Stimulated activated CD4-positive, alpha-beta T cell treated with anti-CD3 and anti-CD28 coated beads, Interleukin-12 subunit alpha, Interleukin-12 subunit beta, amount 100 ng/mL, for 24 hours (primary cell): ENCODE results near the gene BCAP31.
"Not testable (repeated sequence)": the region's sequence is repeated elsewhere in the genome, so short reads cannot be mapped to it uniquely, and the experiment has no call there.

Experiments
- DNase-seq, 2 experiments: peaks; one replicate each; pipeline ENCODE4 v3.0.0-alpha.2; 2020; ENCODE audit warnings: low read depth in 2 of 2

The BCAP31 gene

GRCh38 chrX:153709726-153710674 is 14.2 kb downstream of the BCAP31 start:
- no peak for DNase-seq

GRCh38 chrX:153708415-153708814 is 15.8 kb downstream of the BCAP31 start:
- DNase-seq = peak in 1 of 2 experiments; percentile 32

- DNase-seq = no peak
Observed at GRCh38 chrX:153707406-153707805, 16.8 kb downstream of the BCAP31 start.

GRCh38 chrX:153706799-153707198 is 17.4 kb downstream of the BCAP31 start:
- no peak for DNase-seq

- not testable (repeated sequence) for DNase-seq
Observed at GRCh38 chrX:153705403-153706060, 18.7 kb downstream of the BCAP31 start.

GRCh38 chrX:153704631-153705402 is 19.4 kb downstream of the BCAP31 start:
- not testable (repeated sequence) for DNase-seq

- DNase-seq = no peak
Observed at GRCh38 chrX:153704021-153704526, 20.1 kb downstream of the BCAP31 start.

- no peak for DNase-seq
Observed at GRCh38 chrX:153703036-153703370, 21.2 kb downstream of the BCAP31 start.

- no peak for DNase-seq
Observed at GRCh38 chrX:153702336-153703035, 21.7 kb downstream of the BCAP31 start.

GRCh38 chrX:153701706-153702105 is 22.5 kb downstream of the BCAP31 start:
- DNase-seq = no peak

- DNase-seq = no peak
Observed at GRCh38 chrX:153700967-153701366, 23.2 kb downstream of the BCAP31 start.

GRCh38 chrX:153700376-153700945 is 23.7 kb downstream of the BCAP31 start:
- DNase-seq = no peak

- not testable (repeated sequence) for DNase-seq
Observed at GRCh38 chrX:153699784-153700371, 24.3 kb downstream of the BCAP31 start.

GRCh38 chrX:153699210-153699783 is 24.9 kb downstream of the BCAP31 start:
- DNase-seq = not testable (repeated sequence)

GRCh38 chrX:153697924-153698865 is 26.0 kb downstream of the BCAP31 start:
- DNase-seq = no peak

GRCh38 chrX:153696986-153697722 is 27.0 kb downstream of the BCAP31 start:
- DNase-seq = not testable (repeated sequence)

GRCh38 chrX:153696538-153696937 is 27.6 kb downstream of the BCAP31 start:
- not testable (repeated sequence) for DNase-seq

GRCh38 chrX:153696100-153696499 is 28.1 kb downstream of the BCAP31 start:
- DNase-seq = no peak
